GM19351 (cell line): ENCODE measurements around the gene FDX1.

Experiments
- ATAC-seq: cut with Tn5 transposase; IDR thresholded peaks from one replicate; pipeline ENCODE4 v1.9.1; 2021; ENCODE audit warnings: mild to moderate bottlenecking, moderate library complexity; ENCODE audit not compliant: unreplicated experiment

FDX1 gene

DNA sequence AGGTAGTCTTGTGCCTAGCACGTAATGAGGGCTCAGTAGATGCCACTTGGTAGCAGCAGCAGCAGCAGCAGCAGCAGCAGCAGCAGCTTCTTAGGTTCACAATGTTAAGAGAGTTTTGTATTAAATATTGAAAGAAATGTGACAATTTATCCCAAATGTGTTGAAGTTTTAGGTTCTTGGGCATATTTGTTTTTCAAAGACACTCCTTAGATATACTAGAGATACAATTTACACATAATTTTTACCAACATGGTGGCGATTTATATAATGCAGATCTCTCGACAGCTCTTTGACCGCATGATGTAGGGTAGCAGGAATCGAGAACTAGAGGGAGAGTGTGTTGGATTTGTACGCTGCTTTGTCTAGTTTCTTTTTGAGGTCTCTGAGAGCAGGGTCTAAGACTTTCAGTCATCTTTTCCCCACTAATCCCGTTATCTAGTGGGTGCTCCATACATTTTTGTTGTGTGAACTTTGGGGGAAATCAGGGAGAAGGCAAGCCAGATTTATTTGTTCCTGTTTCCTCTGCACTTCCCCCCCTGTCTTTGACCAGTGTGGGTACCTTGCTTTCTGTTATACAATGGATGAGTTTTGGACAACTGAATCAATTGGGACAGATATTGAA lies 1.4 kb downstream of the FDX1 start:
- no peak for ATAC-seq

DNA sequence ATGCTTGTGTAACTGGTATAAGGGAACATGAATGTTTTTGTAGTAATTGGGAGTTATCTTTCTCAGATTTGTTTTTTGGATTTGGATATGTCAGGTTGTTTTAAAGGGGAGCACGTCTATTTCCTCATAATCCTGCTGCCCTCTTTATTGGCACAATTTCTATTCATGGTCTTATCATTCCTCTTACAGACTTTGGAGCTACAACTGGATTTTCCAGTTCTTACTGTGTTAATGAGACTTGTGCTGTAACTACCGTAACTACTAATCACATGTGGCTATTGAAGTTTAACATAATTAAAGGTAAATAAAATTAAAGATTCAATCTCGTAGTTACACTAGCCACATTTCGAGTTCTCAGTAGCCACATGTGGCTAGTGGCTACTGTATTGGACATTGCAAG lies 1.9 kb downstream of the FDX1 start:
- ATAC-seq, result no peak

DNA sequence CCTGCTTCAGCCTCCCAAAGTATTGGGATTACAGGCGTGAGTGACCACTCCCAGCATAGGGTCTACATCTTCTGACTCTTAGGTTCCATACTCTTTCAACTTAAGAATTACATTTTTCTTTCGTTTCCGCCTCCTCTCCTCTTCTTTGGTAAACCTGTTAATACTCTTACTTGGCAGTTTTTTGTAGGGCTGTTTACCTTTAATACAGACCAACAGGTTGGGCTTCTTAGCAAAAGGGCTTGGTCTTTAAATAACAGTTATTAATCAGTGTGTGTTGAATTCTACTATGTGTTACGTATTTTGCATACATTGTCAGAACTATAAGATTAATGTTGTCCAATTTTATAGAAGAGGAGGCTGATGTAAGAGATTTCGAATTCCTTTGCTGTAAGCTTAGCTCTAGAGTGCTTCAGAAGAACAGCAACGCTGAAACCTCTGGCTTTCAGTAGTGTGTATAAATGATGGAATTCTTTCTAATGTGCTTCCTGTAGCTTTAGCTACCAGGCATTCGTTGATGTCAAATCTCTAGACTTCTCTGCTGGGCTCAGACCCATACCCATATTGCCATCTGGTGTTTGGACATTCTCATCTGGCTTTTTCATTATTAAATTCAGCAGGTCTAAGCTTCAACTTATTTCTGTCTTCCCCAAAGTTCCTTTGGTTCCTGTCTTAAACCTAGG lies 3.1 kb downstream of the FDX1 start:
- no peak for ATAC-seq

DNA sequence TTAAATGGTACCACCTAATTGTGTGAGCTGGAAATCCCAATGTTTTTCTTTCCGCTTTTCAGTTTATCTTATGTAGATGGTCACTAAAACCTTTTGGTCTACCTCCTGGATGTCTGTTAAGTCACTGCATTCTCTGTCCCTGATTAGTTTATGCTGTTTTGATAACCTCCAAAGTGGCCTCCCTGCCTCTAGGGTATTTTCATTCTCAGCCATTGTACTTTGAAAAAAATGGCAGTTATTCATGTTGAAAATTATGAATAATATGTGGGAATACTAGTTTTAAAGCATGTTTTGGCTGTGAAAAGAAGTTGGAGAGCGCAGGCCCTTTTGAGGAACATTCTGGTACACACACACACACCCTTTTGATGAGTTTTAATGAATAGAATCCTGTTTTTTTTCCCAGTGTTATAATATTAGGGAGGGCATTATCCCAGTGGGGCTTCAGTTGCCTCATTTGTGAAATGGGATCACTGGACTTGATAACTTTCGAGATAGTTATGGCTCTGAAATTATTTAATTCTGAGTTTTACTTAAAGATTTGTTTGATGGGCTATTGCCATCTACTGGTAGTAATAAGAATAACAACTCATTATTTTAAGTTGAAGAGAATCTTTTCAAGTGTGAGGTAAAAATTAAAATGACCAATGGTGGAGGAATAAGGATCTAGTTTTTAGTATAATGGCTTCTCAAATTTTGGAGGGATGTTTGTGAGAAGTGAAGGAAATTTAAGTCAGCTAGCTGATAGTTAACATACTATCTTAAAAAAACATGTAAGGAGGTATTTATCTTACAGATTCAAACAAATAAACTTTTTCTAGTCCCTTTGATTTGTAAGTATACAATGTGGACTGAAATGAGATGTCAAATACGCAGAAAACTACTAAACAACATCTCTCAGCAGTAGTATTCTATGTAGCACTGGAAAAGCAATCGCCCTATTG lies 3.9 kb downstream of the FDX1 start:
- no peak for ATAC-seq

DNA sequence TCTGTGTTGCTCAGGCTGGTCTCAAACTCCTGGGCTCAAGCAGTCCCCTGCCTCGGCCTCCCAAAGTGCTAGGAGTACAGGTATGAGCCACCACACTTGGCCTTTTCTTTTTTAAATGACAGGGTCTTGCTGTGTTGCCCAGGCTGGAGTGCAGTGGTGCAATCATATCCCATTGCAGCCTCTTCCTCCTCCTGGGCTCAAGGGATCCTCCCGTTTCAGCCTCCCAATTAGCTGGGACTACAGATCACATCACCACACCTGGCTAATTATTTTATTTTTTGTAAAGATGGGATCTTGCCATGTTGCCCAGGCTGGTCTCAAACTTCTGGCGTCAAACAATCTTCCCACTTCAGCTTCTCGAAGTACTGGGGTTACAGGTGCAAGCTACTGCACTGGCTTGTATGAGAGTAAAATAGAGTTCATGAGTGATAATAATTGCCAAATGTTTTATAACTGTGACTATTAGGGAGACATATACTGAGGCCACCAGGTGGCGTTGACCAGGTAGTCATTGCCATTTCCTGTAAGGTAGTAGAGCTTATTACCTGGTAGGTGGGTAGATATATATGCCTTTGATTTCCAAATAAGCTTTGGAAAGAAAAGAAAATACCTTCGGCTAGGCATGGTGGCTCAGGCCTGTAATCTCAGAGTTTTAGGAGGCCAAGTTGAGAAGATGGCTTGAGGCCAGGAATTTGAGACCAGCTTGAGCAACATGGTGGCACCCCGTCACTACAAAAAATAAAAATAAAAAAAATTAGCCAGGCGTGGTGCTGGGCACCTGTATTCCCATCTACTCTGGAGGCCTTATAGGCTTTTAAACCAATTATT lies 5.4 kb downstream of the FDX1 start:
- no peak for ATAC-seq

DNA sequence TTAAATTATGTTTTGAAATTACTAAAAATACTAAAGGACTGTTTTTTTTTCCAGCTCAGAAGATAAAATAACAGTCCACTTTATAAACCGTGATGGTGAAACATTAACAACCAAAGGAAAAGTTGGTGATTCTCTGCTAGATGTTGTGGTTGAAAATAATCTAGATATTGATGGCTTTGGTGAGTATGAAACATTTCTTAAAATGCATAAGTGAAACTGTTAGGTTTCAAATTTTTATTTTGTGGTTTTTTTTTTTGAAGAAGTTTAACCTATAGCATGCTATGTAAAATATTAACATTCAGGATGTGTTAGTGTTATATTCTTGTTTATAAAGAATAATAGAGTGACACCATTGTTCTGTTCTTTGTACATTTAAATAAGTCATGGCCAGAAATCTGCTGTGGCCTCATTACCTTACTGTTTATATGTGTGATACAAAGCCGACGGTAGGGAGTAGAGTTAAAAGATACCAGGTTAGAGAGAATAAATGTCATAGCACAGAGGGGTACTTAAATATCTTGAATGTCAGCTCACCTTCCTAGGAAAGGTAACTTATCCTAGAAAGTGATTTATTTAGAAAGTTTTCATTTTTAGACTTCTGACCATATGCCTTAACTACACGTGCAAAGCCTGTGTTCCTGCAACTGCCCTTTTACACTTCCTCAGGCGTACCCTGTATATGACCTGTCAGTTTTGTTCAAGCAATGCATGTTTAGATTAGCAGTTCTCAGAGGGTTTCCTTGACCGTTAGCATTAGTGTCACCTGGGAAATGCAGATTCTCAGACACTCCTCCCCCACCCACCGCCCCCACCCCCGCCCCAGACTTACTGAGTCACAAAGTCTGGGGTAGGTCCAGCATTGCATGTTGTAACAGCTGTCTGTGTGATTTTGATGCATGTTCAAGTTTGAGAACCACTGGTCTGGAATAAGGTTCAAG lies 6.3 kb downstream of the FDX1 start:
- ATAC-seq, result no peak

DNA sequence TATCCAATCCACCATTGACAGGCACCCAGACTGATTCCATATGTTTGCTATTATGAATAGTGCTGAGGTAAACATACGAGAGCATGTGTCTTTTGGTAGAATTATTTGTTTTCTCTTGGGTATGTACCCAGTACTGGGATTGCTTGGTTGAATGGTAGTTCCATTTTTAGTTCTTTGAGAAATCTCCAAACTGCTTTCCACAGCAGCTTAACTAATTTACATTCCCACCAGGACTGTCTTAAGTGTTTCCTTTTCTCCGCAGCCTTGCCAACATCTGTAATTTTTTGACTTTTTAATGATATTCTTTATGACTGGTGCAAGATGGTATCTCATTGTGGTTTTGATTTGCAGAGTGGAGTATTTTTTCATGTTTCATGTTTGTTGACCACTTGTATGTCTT lies 8.3 kb downstream of the FDX1 start:
- no peak for ATAC-seq

DNA sequence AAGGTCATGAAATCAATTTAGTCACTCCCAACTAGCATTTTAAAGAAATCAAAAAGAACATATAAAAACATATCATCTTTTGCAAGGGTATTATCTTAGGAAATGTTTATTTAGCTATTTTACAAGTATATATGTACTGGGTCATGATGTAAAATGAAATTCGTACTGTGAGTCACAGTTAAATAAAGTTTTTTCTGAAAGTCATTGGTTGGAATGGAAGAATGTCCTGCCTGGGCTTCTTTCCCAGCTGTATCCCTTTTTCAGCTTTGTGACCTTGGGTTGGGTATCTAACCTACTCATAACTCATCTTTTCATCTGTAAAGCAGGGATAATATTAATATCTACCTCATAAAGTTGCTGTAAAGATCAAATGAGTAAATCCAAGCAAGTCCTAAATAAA lies 15.7 kb downstream of the FDX1 start:
- no peak for ATAC-seq

DNA sequence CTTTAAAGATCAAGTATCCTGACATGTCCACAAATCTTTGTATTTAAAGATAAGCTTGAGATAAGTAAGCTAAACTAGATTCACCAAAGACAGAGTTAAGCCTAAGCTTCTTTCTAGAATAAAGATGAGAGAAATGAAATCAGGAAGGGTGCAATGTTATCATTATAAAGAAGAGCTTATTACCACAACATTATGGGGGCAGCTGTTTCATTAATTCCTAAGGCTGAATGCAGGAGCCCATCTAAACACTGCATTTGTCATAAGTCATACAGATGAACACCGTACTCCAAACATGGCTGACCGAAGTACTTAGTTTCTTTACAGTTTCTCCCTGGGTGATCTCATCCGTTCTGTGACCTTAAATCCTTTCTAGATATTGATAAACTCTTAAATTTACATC lies 16.3 kb downstream of the FDX1 start:
- ATAC-seq, result no peak

DNA sequence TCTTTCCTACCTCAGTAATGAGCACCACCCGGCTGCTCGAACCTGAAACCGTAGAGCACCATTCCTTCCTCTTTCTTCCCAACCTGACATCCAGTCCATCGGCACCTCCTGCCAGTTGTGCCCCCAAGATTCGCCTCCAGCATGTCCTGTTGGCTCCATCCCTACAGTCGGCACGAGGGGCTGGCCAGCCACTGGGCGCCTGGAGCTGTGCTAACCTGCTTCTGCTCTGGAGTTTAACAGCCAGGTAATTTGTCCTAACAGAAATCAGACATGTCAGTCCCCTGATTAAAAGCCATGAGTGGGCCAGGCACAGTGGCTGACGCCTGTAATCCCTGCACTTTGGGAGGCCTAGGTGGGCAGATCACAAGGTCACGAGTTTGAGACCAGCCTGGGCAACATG lies 16.8 kb downstream of the FDX1 start:
- no peak for ATAC-seq

DNA sequence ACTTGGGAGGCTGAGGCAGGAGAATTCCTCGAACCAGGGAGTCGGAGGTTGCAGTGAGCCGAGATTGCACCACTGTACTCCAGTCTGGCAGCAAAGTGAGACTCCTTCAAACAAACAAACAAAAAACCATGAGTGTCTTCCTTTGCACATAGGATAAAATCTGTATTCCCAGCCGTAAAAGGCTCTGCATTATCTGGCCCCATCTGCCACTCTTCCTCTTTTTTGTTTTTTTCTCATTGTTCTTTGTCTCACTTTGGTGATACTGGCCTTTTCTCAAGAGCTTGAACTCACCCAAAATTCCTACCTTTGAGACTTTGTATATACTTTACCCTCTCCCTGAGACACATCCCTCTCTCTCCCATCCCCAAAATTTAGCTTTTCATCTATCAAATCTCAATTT lies 17.6 kb downstream of the FDX1 start:
- ATAC-seq, result no peak

DNA sequence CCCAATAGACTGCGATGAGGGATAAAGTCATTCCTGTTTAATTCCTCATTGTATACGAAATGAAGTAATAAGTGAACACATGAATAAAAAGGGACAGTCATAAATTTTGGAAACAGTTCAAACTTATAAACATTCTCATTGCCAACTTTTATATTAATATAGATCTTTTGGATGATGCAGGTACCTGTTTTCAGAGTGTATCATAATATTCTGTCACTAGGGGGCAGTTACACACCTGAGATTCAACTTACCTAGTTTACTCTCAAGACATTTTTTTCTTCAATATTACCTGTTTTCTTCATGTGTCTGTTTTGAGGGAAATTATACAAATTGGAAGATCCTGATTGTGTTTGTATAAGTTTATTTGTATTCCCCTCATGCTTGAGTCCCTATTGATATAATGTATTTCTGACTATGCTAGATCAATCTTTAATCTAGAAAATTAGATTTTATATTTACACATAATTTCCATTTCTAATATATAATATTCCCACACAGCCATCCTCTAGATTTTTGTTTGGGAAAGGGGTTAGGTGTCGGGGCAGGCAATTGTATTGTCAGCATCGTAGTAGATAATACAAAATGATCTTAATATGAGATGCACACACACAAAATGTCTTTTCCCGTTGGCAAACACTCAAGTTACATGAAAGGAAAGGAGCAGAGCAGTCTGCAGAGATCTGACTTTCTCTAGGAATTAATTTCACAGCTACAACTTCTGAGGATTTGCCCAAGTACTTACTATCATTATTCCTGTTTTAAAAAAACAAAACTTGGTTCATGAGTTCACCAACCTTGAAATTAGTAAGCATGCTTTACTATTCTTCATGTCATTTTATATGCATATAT lies 18.4 kb downstream of the FDX1 start:
- ATAC-seq, result no peak

DNA sequence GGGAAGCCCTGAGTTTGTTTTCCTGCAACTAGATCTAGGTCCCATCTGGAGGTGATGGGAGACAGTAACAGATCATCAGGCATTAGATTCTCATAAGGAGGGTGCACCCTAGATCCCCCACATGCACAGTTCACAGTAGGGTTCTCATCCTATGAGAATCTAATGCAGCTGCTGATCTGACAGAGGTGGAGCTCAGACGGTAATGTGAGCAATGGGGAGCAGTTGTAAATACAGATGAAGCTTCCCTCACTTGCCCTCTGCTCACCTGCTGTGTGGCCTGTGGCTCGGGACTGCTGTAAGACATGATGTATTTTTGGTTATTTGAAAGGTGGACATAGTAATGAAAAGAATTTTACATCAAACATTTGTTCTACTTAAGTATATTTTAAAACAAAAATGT lies 20.5 kb downstream of the FDX1 start:
- ATAC-seq, result no peak

DNA sequence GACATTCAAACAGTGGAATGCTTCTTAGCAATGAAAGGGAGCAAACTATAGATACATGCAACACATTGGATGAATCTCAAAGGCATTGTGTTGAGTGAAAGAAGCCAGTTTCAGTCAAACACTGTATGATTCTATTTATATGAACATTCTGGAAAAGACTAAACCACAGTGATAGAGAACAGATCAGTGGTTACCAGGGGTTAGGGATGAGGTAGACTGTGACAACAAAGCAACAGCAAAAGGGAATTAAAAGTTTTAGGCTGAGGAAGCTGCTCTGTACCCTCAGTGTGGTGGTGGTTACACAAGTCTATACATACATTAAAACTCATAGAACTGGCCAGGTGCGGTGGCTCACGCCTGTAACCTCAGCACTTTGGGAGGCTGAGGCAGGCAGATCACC lies 23.0 kb downstream of the FDX1 start:
- no peak for ATAC-seq

DNA sequence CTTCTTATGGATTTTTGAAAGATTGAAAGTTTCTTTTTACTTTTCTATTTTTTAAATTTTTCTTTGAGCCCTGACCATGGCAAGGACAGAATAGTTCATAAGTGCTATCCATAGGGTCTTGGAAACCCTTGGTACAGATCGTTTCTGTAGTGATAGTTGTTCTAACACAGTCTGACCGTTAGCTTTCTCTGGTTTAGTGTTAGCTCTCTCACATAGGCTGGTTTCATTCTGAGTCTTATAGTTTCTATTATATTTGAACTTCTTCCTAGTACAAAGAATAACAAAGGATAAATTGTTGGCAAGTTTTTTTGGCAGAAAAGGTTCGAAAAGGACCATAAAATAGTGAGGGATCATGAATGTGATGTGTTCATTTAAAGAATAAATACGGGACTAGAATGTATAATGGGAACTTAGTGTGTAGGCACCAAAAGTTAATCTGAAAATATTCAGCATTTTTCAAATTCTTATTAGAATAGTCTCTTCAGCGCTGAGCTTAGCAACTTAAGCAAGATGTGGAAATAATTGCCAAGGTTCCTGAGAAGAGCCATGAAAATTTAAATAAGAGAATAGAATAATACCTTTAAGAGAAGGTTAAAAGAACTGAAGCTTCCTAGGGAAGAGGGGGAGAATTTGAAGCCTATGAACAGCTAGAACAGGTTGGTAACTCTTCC lies 24.1 kb downstream of the FDX1 start:
- ATAC-seq, result peak; percentile 87

DNA sequence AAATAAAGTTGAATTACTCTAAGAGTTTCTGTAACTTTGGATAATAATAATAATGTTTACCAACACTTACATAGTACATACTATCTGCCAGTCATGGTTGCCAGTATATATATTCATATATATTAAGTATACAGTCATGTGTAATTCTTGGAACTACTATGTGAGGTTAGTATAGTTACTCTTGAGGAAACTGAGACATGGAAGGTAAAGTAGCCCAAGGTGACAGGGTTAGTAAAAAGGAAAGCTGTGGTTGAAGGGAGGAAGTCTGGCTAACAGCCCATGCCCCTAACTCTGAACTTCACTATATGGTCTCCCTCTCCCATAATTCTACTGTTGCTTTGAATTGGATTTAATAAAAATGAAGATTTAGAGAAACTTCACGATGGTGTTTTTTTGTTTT lies 24.9 kb downstream of the FDX1 start:
- ATAC-seq, result peak; percentile 44

DNA sequence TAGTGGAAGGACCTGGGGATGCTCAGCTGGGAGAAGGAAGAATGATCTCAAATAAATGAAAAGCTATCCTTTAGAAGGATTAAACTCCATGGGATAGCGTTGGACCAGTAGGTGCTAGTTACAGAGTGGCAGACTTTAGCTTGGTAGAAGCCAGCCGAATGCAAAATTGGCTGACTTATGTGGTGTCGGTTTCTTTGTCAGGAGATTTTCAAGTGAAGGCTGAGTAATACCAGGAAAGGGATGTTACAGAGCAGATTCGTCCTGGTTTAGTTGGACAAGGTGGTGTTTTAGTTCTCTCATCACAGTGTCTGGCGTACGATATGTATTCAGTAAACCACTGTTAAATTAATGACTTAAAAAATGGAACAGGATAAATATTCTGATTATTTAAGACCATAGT lies 26.0 kb downstream of the FDX1 start:
- peak; percentile 34 for ATAC-seq

DNA sequence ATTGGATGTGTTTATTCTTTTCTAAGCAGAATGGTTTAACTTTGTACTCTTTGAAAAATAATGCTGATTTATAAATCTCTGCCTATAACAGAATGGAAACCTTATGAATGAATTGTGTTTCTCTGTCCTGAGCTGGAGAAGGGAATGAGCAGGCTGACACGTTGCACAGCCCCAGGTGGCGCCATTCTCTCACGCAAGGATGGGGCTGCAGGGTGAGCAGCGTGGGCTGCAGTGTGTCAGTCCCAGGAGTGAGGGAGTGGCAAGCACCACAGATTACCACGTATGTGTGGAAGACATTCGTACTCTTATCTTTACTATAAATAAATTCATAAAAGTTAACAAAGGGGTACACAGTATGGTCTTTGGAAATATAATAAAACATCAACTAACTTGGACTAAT lies 33.4 kb downstream of the FDX1 start:
- no peak for ATAC-seq

DNA sequence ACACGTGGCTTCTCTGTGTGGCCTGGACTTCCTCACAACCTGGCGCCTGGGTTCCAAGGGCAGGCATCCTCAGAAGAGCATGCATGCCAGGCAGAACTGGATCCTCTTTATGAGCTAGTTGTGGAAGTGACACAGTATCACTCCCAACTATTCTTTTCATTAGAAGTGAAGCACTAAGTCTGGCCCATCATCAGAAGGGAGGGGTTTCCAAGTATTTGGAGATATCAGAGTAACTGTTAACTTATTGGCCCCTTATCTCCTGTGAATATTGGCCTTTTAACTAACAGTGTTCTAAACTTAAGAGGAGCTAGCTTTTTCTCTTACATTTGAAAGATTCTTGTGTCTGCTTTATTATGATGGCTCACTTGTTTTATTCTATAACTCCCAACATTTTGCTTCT lies 35.5 kb downstream of the FDX1 start:
- no peak for ATAC-seq
